ENCODE data around the gene PTPN3.

Gene PTPN3

DNA sequence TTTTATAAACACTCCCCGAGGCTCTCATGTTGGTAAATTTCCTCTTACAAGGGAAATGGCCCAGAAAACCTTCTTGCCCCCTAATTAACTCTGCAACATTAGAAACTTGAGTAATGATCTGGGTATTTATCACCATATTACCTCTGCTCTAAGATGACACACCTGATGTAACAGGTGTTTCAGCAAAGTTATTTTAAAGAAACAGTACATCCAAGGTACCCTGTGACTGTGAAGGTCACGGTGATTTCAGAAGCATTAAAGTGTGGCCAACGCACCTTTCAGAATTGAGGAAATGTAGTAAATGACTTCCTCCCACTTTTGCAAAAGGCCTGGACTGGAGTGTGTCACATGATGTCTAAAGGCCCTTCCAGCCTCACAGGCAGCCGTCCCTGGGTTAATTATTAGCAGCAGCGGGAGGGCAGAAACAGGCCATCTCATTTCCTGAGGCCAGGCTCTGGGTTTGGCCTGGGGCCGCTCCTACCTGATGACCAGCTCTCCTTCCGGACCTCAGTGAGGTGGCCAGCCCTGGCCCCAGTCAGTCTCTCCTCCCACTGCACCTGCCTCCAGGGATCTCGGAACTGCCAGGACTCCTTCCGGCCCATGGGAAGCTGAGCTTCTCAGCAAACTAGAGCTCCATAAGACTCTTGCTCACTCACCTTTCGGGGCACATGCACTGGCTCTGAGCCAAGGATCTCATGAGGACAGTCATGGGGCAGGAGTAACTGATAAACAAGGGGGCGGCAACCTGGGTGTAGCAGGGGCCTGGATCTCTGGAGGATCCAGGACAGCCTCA, 20.7 kb downstream of the PTPN3 start:
- TF ChIP-seq, protein P1, sequence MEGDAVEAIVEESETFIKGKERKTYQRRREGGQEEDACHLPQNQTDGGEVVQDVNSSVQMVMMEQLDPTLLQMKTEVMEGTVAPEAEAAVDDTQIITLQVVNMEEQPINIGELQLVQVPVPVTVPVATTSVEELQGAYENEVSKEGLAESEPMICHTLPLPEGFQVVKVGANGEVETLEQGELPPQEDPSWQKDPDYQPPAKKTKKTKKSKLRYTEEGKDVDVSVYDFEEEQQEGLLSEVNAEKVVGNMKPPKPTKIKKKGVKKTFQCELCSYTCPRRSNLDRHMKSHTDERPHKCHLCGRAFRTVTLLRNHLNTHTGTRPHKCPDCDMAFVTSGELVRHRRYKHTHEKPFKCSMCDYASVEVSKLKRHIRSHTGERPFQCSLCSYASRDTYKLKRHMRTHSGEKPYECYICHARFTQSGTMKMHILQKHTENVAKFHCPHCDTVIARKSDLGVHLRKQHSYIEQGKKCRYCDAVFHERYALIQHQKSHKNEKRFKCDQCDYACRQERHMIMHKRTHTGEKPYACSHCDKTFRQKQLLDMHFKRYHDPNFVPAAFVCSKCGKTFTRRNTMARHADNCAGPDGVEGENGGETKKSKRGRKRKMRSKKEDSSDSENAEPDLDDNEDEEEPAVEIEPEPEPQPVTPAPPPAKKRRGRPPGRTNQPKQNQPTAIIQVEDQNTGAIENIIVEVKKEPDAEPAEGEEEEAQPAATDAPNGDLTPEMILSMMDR (IDR thresholded peaks at IDR 0.05; ENCODE audit: low read length, missing control alignments) = no peak
- H3K4me3 ChIP-seq (replicated peaks; ENCODE audit: low read depth, low read length) = no peak overlapping the region
- DNase-seq (ENCODE audit: low read depth) = no peak

DNA sequence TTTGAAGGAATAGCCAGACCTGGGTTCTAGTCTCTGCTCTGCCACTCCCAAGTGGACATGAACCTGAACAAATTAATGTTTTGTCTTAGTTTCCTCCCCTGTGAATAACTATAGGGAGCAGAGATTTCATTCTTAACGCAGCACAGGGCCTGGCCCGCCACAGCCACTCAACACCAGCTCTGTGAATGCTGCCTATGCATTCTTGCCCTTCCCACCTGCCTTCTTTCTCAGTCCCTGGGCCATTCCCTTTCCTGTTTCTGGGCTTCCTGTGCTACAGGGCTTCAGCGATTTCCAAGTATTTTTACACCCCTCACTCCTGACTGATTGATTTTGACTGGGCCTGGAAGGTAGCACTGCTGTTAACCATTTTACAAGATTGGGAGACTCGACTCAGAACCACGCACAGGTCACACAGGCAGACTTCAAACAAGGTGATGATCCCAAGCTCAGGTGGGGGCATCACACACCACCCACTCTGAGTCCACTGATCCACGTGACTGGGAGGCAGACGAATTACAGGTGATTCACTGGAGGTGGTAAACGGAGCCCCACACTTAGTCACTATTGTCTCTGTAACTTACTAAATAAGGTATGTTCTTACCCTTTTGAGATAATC, 21.4 kb downstream of the PTPN3 start:
- TF ChIP-seq, protein P1 (IDR thresholded peaks at IDR 0.05; ENCODE audit: low read length, missing control alignments) = no peak
- H3K4me3 ChIP-seq (replicated peaks; ENCODE audit: low read depth, low read length) = no peak overlapping the region
- no peak for DNase-seq (ENCODE audit: low read depth)

DNA sequence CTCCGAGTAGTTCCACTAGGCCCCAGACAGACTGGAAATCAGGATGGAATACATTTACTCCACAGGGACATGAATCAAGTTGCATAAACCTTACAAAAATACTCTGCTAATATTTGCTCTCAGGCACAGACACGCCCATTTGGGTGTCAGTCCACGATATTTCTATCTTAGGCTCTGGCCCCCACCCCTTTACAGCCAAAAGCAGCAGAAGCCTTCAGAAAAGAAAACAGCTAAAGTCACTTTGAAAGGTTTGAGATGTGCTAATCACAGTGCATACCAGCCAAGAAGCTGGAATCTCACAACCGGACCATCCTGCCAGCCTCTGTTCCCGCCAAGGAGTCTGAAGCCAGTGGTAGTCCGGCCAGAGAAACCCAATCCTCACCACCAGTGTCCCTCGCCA, 22.6 kb downstream of the PTPN3 start:
- no peak overlapping the region for H3K4me3 ChIP-seq (replicated peaks; ENCODE audit: low read depth, low read length)
- DNase-seq (ENCODE audit: low read depth) = no peak
- TF ChIP-seq, protein P1 (IDR thresholded peaks at IDR 0.05; ENCODE audit: low read length, missing control alignments) = no peak

DNA sequence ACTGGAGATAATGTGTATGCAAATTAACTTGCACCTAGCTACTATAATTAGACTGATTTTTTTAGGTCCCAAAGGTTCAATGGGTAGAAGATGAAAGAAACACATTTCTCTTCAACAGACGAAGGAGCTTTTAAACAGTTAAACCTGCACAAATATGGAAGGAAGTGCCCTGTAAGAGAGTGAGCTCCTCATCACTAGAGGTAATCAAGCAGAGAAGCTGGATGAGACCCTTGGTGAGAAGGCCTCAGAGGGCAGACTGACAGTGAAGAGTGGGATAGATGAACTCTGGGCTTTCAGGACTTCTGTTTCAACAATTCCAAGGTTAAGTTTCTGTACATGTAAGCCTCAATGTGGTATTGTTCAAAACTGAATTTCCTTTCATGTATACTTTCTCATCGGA, 23.2 kb downstream of the PTPN3 start:
- H3K4me3 ChIP-seq (replicated peaks; ENCODE audit: low read depth, low read length) = no peak overlapping the region
- TF ChIP-seq, protein P1 (IDR thresholded peaks at IDR 0.05; ENCODE audit: low read length, missing control alignments) = no peak
- no peak for DNase-seq (ENCODE audit: low read depth)

DNA sequence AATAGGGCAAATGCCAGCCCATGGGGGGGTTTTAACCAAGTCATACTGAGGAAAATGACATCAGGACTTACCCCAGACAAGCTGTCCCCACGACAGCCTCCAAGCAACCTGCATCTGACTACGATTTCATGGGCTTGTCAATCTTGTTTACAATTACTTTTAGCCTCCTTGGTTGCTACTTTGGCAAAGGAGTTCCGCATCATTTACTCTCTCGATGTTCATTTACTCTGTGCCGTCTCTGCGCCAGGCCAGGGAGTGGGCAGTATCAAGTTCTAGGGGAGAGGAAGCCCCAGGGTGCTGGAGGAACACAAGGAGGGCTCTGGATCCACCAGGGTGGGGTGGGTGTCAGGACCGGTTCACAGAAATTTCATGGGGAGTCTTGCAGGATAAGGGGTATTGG, 23.9 kb downstream of the PTPN3 start:
- TF ChIP-seq, protein P1 (IDR thresholded peaks at IDR 0.05; ENCODE audit: low read length, missing control alignments) = no peak
- H3K4me3 ChIP-seq (replicated peaks; ENCODE audit: low read depth, low read length) = no peak overlapping the region
- no peak for DNase-seq (ENCODE audit: low read depth)

DNA sequence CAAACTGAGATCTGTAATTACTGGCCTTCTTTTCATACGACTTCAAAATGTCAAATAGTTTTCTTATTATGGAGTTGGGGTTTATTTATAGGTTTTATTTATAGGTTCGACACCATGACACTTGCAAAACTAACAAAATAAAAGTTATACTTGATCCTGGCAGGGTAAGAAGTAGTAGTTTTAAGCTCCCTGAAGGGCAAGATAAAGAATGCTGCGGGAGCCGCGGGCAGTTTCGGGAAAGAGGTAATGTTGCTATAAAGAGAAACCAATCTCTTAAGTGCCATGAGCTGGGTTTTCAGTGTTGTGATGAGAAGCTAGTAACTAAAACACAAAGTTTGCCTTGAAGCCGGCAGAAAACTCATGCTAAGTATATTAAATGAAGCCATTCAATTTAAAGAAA, 24.8 kb downstream of the PTPN3 start:
- DNase-seq (ENCODE audit: low read depth) = no peak
- H3K4me3 ChIP-seq (replicated peaks; ENCODE audit: low read depth, low read length) = no peak overlapping the region
- TF ChIP-seq, protein P1 (IDR thresholded peaks at IDR 0.05; ENCODE audit: low read length, missing control alignments) = no peak
